HG03095 (cell line): ENCODE data around the gene NUPR2.
A peak's percentile ranks its signal among the peaks of the same experiment; 100 is the strongest.
"Not testable (repeated sequence)": the region's sequence is repeated elsewhere in the genome, so short reads cannot be mapped to it uniquely, and the experiment has no call there.

Experiments used
- ATAC-seq: cut with Tn5 transposase; IDR thresholded peaks from one replicate; pipeline ENCODE4 v1.9.1; 2021; ENCODE audit warnings: moderate library complexity; ENCODE audit not compliant: unreplicated experiment

NUPR2 gene

GRCh38 chr7:56087445-56087844, 28.8 kb downstream of the NUPR2 start:
- ATAC-seq = no peak

GRCh38 chr7:56086761-56087160, 29.5 kb downstream of the NUPR2 start:
- no peak for ATAC-seq

- ATAC-seq = no peak
These were observed 32.9 kb downstream of the NUPR2 start for GRCh38 chr7:56083150-56083785.

GRCh38 chr7:56081626-56082340, 34.4 kb downstream of the NUPR2 start:
- no peak for ATAC-seq

GRCh38 chr7:56080726-56081435, 35.3 kb downstream of the NUPR2 start:
- ATAC-seq = not testable (repeated sequence)

GRCh38 chr7:56079450-56080185, 36.6 kb downstream of the NUPR2 start:
- no peak for ATAC-seq

GRCh38 chr7:56078196-56078595, 38.0 kb downstream of the NUPR2 start:
- no peak for ATAC-seq

- no peak for ATAC-seq
These were observed 38.5 kb downstream of the NUPR2 start for GRCh38 chr7:56077681-56078080.

GRCh38 chr7:56074371-56074791, 41.8 kb downstream of the NUPR2 start:
- peak; percentile 95 for ATAC-seq

- not testable (repeated sequence) for ATAC-seq
These were observed 49.8 kb downstream of the NUPR2 start for GRCh38 chr7:56066376-56066775.
